ENCODE measurements around the gene ELL.

The ELL gene

DNA sequence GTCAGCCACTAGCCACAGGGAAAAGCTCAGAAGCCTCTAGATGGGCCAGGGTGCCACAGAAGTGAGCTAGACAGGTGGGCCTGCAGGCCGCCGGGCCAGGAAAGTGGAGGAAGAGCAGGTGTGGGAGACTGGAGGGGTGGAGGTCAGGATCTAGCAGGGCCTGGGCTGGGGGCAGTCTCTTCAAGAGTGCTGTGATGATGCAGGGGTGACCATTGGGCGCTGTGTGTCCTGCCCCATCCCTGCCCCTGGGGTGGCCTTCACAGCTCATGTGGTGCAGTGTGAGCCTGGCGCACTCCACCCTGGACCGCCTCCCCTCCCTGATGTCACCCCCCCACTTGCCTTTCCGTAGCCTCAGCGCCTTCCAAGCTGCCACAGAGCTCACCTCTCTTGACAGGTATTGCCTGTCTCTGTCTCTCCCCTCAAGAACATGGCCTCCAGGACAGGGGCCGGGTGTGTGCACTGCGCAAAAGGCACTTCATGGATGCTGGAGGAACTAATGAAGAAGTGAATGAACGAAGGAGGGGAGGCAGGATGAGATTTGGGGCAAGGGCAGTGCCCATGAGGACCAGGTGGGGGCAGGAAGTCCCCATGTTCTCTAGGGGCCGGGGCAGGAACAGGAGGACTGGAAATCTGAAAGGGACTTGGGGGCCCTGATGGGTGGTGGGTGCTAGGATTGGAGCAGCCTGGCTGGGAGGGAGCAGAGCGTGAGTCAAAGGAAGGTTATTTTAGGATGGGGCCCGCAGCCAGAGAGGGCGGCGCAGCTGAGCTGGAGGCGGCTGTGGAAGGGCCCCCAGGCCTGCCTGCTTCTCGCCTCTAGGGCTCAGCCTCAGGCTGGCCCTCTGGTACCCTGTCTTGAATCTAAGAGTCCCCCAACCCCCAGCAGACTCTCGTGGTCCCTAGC, 96.1 kb downstream of the ELL start:
- Histone ChIP-seq H3K4me2 (ENCODE audit: low read depth, low read length, poor library complexity, severe bottlenecking) (no peak overlapping the region), H4K20me1 (ENCODE audit: low read depth, low read length) (no peaks in the 10 kb centered on the region), H3K27me3 (ENCODE audit: low read length) (no peaks in the 10 kb centered on the region), H2AFZ (ENCODE audit: low read depth, low read length, severe bottlenecking) (no peak overlapping the region), H3K27ac (ENCODE audit: low read depth, low read length) (no peak overlapping the region), H3K79me2 (ENCODE audit: insufficient read depth, low read length) (no peaks in the 10 kb centered on the region), H3K4me3 (ENCODE audit: insufficient read depth, low read length, poor library complexity, severe bottlenecking) (no peak overlapping the region), H3K36me3 (ENCODE audit: low read length) (no peaks in the 10 kb centered on the region), H3K9me3 (ENCODE audit: insufficient read depth, low read length) (no peaks in the 10 kb centered on the region), H3F3A (ENCODE audit: insufficient read depth) (no peaks in the 10 kb centered on the region), H3K9ac (ENCODE audit: low read length) (no peak overlapping the region), H3K9me2 (replicated peaks; ENCODE audit: insufficient read depth, low read length) (no peaks in the 10 kb centered on the region)
- TF ChIP-seq, protein P1, sequence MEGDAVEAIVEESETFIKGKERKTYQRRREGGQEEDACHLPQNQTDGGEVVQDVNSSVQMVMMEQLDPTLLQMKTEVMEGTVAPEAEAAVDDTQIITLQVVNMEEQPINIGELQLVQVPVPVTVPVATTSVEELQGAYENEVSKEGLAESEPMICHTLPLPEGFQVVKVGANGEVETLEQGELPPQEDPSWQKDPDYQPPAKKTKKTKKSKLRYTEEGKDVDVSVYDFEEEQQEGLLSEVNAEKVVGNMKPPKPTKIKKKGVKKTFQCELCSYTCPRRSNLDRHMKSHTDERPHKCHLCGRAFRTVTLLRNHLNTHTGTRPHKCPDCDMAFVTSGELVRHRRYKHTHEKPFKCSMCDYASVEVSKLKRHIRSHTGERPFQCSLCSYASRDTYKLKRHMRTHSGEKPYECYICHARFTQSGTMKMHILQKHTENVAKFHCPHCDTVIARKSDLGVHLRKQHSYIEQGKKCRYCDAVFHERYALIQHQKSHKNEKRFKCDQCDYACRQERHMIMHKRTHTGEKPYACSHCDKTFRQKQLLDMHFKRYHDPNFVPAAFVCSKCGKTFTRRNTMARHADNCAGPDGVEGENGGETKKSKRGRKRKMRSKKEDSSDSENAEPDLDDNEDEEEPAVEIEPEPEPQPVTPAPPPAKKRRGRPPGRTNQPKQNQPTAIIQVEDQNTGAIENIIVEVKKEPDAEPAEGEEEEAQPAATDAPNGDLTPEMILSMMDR (IDR thresholded peaks at IDR 0.05; ENCODE audit: insufficient read depth, low read length, poor library complexity, severe bottlenecking), result no peak
- no peak for TF ChIP-seq EZH2phosphoT487 (conservative IDR thresholded peaks at IDR 0.05; ENCODE audit: low read length)

DNA sequence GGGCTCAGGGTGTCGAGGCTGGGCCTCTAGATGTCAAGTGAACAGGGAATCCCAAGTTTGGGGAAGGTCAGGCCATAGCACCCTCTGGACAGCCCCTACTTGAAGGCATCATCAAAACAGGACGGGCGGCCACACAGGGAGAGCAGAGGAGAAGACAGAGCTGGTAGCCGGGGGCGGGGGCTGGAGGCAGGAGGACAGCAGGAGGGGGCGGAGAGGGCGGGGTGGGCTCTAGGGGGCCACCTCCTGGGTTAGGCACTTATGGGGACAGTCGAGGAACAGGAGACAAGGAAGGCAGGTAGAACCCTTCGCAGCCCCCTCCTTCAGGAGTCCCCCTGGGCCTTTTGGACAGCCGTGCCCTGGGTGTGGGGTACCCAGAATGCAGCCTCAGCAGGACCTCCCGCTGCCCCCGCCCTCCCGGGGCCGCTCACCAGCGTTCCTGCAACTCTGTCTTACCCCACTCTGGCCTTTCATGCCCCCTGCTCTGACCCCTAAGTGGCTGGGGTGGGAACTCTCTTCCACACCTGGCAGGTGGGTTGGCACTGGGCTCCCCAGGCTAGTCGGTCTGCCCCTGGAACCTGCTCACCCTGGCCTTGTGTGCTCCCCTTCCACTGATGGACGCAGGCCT, 96.9 kb downstream of the ELL start:
- Histone ChIP-seq H3K27ac (ENCODE audit: low read depth, low read length) (no peak overlapping the region), H3K9me2 (replicated peaks; ENCODE audit: insufficient read depth, low read length) (no peaks in the 10 kb centered on the region), H3K4me2 (ENCODE audit: low read depth, low read length, poor library complexity, severe bottlenecking) (no peak overlapping the region), H3K79me2 (ENCODE audit: insufficient read depth, low read length) (no peaks in the 10 kb centered on the region), H2AFZ (ENCODE audit: low read depth, low read length, severe bottlenecking) (no peak overlapping the region), H3F3A (ENCODE audit: insufficient read depth) (no peaks in the 10 kb centered on the region), H4K20me1 (ENCODE audit: low read depth, low read length) (no peaks in the 10 kb centered on the region), H3K4me3 (ENCODE audit: insufficient read depth, low read length, poor library complexity, severe bottlenecking) (no peak overlapping the region), H3K27me3 (ENCODE audit: low read length) (no peaks in the 10 kb centered on the region), H3K36me3 (ENCODE audit: low read length) (no peaks in the 10 kb centered on the region), H3K9ac (ENCODE audit: low read length) (no peak overlapping the region), H3K9me3 (ENCODE audit: insufficient read depth, low read length) (no peaks in the 10 kb centered on the region)
- TF ChIP-seq, protein P1 (IDR thresholded peaks at IDR 0.05; ENCODE audit: insufficient read depth, low read length, poor library complexity, severe bottlenecking), result no peak
- TF ChIP-seq EZH2phosphoT487 (conservative IDR thresholded peaks at IDR 0.05; ENCODE audit: low read length), result no peak

DNA sequence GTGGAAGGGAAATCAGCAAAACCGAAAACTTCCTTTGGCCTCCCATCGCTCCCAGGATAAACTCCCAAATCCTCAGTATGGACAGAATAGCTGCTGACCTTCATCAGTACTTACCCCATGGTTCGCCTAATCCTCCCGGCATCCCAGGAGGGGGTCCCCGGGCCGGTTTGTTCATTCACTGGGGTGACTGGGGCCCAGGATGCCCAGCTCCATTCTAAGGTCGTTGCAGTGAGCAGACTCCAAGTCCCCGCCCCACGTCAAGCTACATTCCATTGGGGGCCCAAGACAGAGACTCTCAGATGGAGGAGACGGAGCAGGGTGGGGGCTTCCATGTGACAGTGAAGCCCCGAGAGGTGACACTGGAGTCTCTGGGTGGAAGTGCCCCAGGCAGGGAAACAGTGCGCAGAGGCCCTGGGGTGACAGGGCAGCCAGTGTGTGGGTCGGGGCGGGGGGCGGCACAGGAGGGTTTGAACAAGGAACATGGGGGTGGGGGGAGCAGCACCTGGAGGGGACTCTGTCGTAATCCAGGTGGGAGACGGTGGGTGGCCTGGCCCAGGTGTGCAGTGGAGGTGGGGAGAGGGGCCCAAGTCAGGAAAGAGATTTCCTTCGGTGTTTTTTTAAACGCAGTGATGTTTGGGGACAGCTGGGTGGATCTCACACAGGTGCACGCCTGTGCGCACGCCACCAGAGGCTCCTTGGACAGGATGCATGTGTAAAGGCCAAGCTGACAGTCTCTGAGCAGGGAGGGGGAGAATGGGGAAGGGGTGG, 97.6 kb downstream of the ELL start:
- Histone ChIP-seq H3K4me2 (ENCODE audit: low read depth, low read length, poor library complexity, severe bottlenecking) (no peak overlapping the region), H3K4me3 (ENCODE audit: insufficient read depth, low read length, poor library complexity, severe bottlenecking) (no peak overlapping the region), H3K27me3 (ENCODE audit: low read length) (no peaks in the 10 kb centered on the region), H3F3A (ENCODE audit: insufficient read depth) (no peaks in the 10 kb centered on the region), H4K20me1 (ENCODE audit: low read depth, low read length) (no peaks in the 10 kb centered on the region), H3K9me3 (ENCODE audit: insufficient read depth, low read length) (no peaks in the 10 kb centered on the region), H2AFZ (ENCODE audit: low read depth, low read length, severe bottlenecking) (no peak overlapping the region), H3K79me2 (ENCODE audit: insufficient read depth, low read length) (no peaks in the 10 kb centered on the region), H3K36me3 (ENCODE audit: low read length) (no peaks in the 10 kb centered on the region), H3K9me2 (replicated peaks; ENCODE audit: insufficient read depth, low read length) (no peaks in the 10 kb centered on the region), H3K9ac (ENCODE audit: low read length) (no peak overlapping the region), H3K27ac (ENCODE audit: low read depth, low read length) (no peak overlapping the region)
- TF ChIP-seq, protein P1 (IDR thresholded peaks at IDR 0.05; ENCODE audit: insufficient read depth, low read length, poor library complexity, severe bottlenecking), result no peak
- TF ChIP-seq EZH2phosphoT487 (conservative IDR thresholded peaks at IDR 0.05; ENCODE audit: low read length), result no peak
